ENCODE results near the gene UBL4A. TPM values are rescaled to one million over a fixed set of nuclear protein-coding genes. Genes with fewer than 3 reads are reported as not detected.

The UBL4A gene
- total and polyA plus RNA-seq, 9 of the 15 experiments (the other 6 are each of a cell fraction or from before 2014, with no cell fraction given) = 15.2 to 140 (median 100) TPM

DNA sequence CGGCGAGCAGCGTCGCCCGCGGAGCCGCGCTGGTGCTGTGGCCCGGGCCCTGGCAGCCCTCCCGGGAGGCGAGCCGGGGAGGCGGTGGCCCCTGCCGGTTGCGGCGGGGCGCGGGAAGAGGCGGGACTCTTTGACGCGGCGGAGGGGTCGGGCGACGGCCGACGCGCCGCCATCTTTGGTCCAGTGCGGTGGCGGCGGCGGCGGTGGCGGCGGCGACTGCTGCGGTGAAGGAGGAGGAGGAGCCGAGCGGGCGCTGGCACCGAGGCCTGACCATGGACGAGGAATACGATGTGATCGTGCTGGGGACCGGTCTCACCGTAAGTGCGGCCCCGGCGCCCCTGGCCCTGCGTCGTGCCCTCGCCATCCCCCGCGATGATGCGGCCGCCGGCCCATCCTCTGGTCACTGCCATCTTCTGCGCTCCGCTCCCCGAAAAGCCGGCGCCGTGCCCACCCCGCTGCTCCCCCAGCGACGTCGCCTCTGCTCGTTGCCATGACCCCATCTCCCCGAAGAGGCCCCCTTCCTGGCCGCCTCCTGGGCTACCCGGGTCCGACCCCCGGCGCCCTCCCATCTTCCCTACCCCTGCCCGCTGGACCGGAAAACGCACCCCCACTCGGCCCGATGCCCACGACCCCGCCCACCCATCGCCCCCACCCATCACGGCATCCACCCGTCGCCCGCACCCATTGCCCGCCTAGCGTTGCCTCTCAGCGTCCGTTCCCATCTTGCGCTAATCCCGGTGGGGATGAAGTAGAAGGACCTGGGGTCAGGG, 49.2 kb downstream of the UBL4A start, which contains the start of gene GDI1 (continued):
- TF ChIP-seq FIP1L1 (IDR thresholded peaks at IDR 0.05; ENCODE audit: low read depth, low read length, poor library complexity, severe bottlenecking) (peak; percentile 35), SRF (CRISPR knock-in tag; IDR thresholded peaks at IDR 0.05) (no peak), SP2 (IDR thresholded peaks at IDR 0.05; ENCODE audit: extremely low read depth, low read depth, low read length, poor library complexity, severe bottlenecking) (no peak), STAT5B (CRISPR knock-in tag; IDR thresholded peaks at IDR 0.05) (no peak), RBFOX2 (IDR thresholded peaks at IDR 0.05; ENCODE audit: low read depth, low read length) (peak; percentile 59), CHD2 (IDR thresholded peaks at IDR 0.05; ENCODE audit: low read depth, low read length) (peak; percentile 67), MAZ (CRISPR knock-in tag; conservative IDR thresholded peaks at IDR 0.05 in 1 of 2, IDR thresholded peaks at IDR 0.05 in 1 of 2) (peak in 1 of 2 experiments; percentile 58; a peak in 1 of 4 replicates), CXXC5 (CRISPR knock-in tag; IDR thresholded peaks at IDR 0.05) (peak; percentile 85), CHD4 (IDR thresholded peaks at IDR 0.05; ENCODE audit: insufficient read depth, insufficient replicate concordance, low read depth, low read length, poor library complexity, severe bottlenecking) (no peak), PCBP1 (IDR thresholded peaks at IDR 0.05; ENCODE audit: low read depth, low read length, poor library complexity, severe bottlenecking) (peak; percentile 99), POLR2G (IDR thresholded peaks at IDR 0.05; ENCODE audit: low read depth, low read length) (peak; percentile 71), HIVEP1 (CRISPR knock-in tag; IDR thresholded peaks at IDR 0.05) (no peak), CTBP1 (IDR thresholded peaks at IDR 0.05; ENCODE audit: borderline replicate concordance) (peak; percentile 53), HNRNPL (IDR thresholded peaks at IDR 0.05; ENCODE audit: low read depth, low read length) (0 out of 2 replicates have a peak, but pooled peaks have one; percentile 39), ADNP (tag; IDR thresholded peaks at IDR 0.05) (no peak), MAFK (IDR thresholded peaks at IDR 0.05; ENCODE audit: low read length) (no peak), SLC30A9 (CRISPR knock-in tag; IDR thresholded peaks at IDR 0.05) (0 out of 2 replicates have a peak, but pooled peaks have one; percentile 69), BRD4 (IDR thresholded peaks at IDR 0.05) (no peak), SIN3B (IDR thresholded peaks at IDR 0.05; ENCODE audit: low read depth) (peak; percentile 62; the same call in 1 of the 2 replicates)
- TF ChIP-seq, protein P1, sequence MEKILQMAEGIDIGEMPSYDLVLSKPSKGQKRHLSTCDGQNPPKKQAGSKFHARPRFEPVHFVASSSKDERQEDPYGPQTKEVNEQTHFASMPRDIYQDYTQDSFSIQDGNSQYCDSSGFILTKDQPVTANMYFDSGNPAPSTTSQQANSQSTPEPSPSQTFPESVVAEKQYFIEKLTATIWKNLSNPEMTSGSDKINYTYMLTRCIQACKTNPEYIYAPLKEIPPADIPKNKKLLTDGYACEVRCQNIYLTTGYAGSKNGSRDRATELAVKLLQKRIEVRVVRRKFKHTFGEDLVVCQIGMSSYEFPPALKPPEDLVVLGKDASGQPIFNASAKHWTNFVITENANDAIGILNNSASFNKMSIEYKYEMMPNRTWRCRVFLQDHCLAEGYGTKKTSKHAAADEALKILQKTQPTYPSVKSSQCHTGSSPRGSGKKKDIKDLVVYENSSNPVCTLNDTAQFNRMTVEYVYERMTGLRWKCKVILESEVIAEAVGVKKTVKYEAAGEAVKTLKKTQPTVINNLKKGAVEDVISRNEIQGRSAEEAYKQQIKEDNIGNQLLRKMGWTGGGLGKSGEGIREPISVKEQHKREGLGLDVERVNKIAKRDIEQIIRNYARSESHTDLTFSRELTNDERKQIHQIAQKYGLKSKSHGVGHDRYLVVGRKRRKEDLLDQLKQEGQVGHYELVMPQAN (IDR thresholded peaks at IDR 0.05; ENCODE audit: borderline replicate concordance) = no peak
